CD14-positive monocyte (primary cell): ENCODE data around the gene GYG1. TPM values are rescaled to one million over a fixed set of nuclear protein-coding genes. Genes with fewer than 3 reads are reported as not detected.

Experiments
- DNase-seq, 3 donors: peaks; one replicate each; pipeline ENCODE4 v3.0.0-alpha.2; 2011 to 2022
- H2AFZ ChIP-seq: 2 replicates; pipeline ENCODE4 v1.6.0; 2012; ENCODE audit warnings: mild to moderate bottlenecking, low read depth, low read length, inconsistent platforms; ENCODE audit not compliant: insufficient read depth, poor library complexity, severe bottlenecking
- H3K27ac ChIP-seq, 2 donors: 1 replicate in 1 of 2; 2 replicates in 1 of 2; pipeline ENCODE4 v1.5.1; 2012 to 2013; ENCODE audit warnings: low read length in 2 of 2, control low read depth in 1 of 2, inconsistent platforms in 1 of 2, low read depth in 1 of 2, mild to moderate bottlenecking in 1 of 2
- H3K27me3 ChIP-seq, 2 donors: one replicate each; pipeline versions ENCODE4 v1.6.0 to v1.6.1; 2011 to 2013; ENCODE audit warnings: low read length in 2 of 2; ENCODE audit not compliant: control insufficient read depth in 2 of 2, insufficient read depth in 2 of 2
- H3K36me3 ChIP-seq, 2 donors: replicated peaks in 1 of 2; 1 replicate in 1 of 2; 2 replicates in 1 of 2; pipeline versions ENCODE4 v1.5.1 to v1.6.1; 2012 to 2013; ENCODE audit warnings: low read length in 2 of 2, control low read depth in 1 of 2, inconsistent platforms in 1 of 2, mild to moderate bottlenecking in 1 of 2; ENCODE audit not compliant: insufficient read depth in 2 of 2, control insufficient read depth in 1 of 2
- H3K4me1 ChIP-seq, 2 donors: 1 replicate in 1 of 2; 2 replicates in 1 of 2; pipeline versions ENCODE4 v1.5.1 to v1.6.1; 2012 to 2013; ENCODE audit warnings: low read length in 2 of 2, control low read depth in 1 of 2, inconsistent platforms in 1 of 2, mild to moderate bottlenecking in 1 of 2, moderate library complexity in 1 of 2; ENCODE audit not compliant: insufficient read depth in 2 of 2, control insufficient read depth in 1 of 2
- H3K4me2 ChIP-seq: replicated peaks from 2 replicates; pipeline ENCODE3; 2012; ENCODE audit warnings: low read length, moderate library complexity, mild to moderate bottlenecking; ENCODE audit not compliant: poor library complexity, severe bottlenecking; ENCODE audit errors: extremely low read depth
- H3K4me3 ChIP-seq, 3 experiments: fragments of 200-600 bp in 1 of 3; sonication (generic) in 1 of 3; replicated peaks in 1 of 3; 1 replicate in 2 of 3; 2 replicates in 1 of 3; pipeline ENCODE4 v1.5.1; 2011 to 2013; ENCODE audit warnings: low read length in 3 of 3, mild to moderate bottlenecking in 3 of 3, control low read depth in 2 of 3, low read depth in 2 of 3, inconsistent platforms in 1 of 3, moderate library complexity in 1 of 3
- H3K79me2 ChIP-seq: 2 replicates; pipeline ENCODE4 v1.6.0; 2012; ENCODE audit warnings: mild to moderate bottlenecking, control low read depth, inconsistent platforms, low read length, moderate library complexity; ENCODE audit not compliant: insufficient read depth
- H3K9ac ChIP-seq: 2 replicates; pipeline ENCODE4 v1.6.0; 2017; ENCODE audit warnings: low read length, mild to moderate bottlenecking; ENCODE audit not compliant: insufficient read depth, poor library complexity, severe bottlenecking
- H3K9me3 ChIP-seq, 2 donors: replicated peaks in 1 of 2; 1 replicate in 1 of 2; 2 replicates in 1 of 2; pipeline versions ENCODE4 v1.5.1 to v1.6.1; 2012 to 2013; ENCODE audit warnings: low read length in 2 of 2, control low read depth in 1 of 2; ENCODE audit not compliant: control insufficient read depth in 1 of 2, insufficient read depth in 1 of 2
- H4K20me1 ChIP-seq: 2 replicates; pipeline ENCODE4 v1.6.0; 2012; ENCODE audit warnings: mild to moderate bottlenecking, low read length, control low read depth, moderate library complexity; ENCODE audit not compliant: insufficient read depth
- H3K27ac Mint-ChIP-seq, 7 donors: one replicate each; pipeline ENCODE4 v1.8.0; 2020; ENCODE audit warnings: mild to moderate bottlenecking in 7 of 7, mixed read lengths in 7 of 7, moderate library complexity in 6 of 7, inconsistent platforms in 2 of 7
- H3K27me3 Mint-ChIP-seq, 3 donors: one replicate each; pipeline ENCODE4 v1.8.0; 2021 to 2022; ENCODE audit warnings: low read depth in 3 of 3, mild to moderate bottlenecking in 3 of 3, mixed read lengths in 3 of 3, moderate library complexity in 3 of 3, inconsistent platforms in 1 of 3
- H3K36me3 Mint-ChIP-seq, 2 donors: one replicate each; pipeline ENCODE4 v1.8.0; 2020; ENCODE audit warnings: mixed read lengths in 2 of 2, inconsistent platforms in 1 of 2, mild to moderate bottlenecking in 1 of 2
- H3K4me1 Mint-ChIP-seq: one replicate; pipeline ENCODE4 v1.8.0; 2020; ENCODE audit warnings: mild to moderate bottlenecking, mixed read lengths
- H3K4me3 Mint-ChIP-seq, 2 donors: one replicate each; pipeline ENCODE4 v1.8.0; 2020; ENCODE audit warnings: mild to moderate bottlenecking in 2 of 2, mixed read lengths in 2 of 2, moderate library complexity in 1 of 2
- H3K9me3 Mint-ChIP-seq, 7 donors: one replicate each; pipeline ENCODE4 v1.8.0; 2020 to 2022; ENCODE audit warnings: mixed read lengths in 7 of 7, mild to moderate bottlenecking in 6 of 7, moderate library complexity in 6 of 7, inconsistent platforms in 2 of 7
- WGBS: methylation state at CpG from one replicate; pipeline ENCODE4 v1.1.5; 2013; ENCODE audit warnings: missing lambda C conversion rate; ENCODE audit not compliant: insufficient coverage; 5-methylcytosine and 5-hydroxymethylcytosine counted together
- intact Hi-C, 2 donors: fragments of 100-400 bp; cut with micrococcal nuclease; formaldehyde crosslinking; loops; one replicate each; pipeline versions ENCODE4 v1.15.0 to v1.15.1; 2023
- polyA plus RNA-seq, 3 donors: library from polyadenylated mRNA; depleted of rRNA in 1 of 3; unstranded in 2 of 3; stranded (reverse) in 1 of 3; fragments of 300-500 nt in 2 of 3; fragments of >200 nt in 1 of 3; fragmentation: Illumina TruSeq in 2 of 3; gene quantifications; 1 replicate in 2 of 3; 2 replicates in 1 of 3; pipeline ENCODE4 v1.2.3, GENCODE V29; 2012 to 2021
- TF ChIP-seq, protein P1 (sequence below): fragments of 200-600 bp; IDR thresholded peaks from one replicate; pipeline ENCODE4 v1.8.0; 2022; ENCODE audit warnings: antibody characterized with exemption, mild to moderate bottlenecking

GYG1 gene
- polyA plus RNA-seq, 3 donors: 50.6 to 122 (median 121) TPM

DNA sequence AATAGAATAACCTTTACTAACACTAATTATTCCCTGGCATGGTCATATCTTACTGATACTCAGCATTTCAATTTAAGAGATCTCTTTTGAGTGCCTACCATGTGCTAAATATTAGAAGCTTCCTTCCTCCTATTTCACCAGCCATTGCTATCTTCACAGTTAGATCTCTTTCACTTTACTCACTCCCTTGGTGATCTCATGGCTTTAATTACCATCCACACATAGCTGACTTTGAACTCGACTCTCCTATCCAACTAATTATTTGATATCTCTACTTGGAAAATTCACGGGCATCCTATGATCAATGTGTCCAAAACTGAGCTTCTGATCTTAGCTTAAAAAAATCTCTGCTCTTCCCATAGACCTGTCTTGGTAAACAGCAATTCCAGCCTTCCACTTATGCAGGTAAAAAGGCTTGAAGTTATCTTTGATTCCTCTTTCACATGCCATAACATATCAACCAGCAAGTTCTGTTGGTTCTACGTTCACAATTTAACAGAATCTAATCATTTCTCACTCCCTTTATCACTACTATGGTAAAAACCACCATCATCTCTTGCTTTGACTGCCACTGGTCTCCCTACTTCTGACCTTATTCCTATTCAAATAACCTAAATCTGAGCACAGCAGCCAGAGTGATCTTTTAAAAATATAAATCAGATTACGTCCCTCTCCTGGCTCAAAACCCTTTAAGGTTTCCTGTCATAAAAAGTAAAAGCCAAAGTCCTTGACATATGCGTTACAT, 53.2 kb downstream of the GYG1 start:
- peaks cover 47 to 50% of the 10 kb centered on the region in 2 donors for H3K36me3 Mint-ChIP-seq
- intact Hi-C loops: no loop called here

DNA sequence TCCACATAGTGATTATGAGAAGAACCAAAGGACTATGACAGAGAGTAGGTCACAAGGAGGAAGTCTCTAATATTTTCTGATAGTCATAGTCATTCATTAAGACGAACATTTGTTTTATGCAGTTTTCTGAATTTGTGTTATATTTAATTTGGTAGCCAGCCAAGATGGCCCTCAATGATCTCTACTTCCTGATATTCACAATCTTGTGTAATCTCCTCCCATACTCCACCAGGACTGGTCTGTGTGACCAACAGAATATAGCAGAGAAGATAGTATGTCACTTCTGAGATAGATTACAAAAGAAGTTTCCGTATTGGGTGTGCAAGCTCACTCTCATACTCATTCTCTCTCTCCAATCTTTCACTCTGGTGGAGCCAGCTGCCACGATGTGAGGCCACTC, 64.2 kb downstream of the GYG1 start:
- Mint-ChIP-seq H3K27ac (no peak overlapping the region), H3K9me3 (peaks cover 0 to 11% (median 2%) of the 10 kb centered on the region in 7 donors), H3K4me3 (no peak overlapping the region), H3K36me3 (peaks cover 59 to 76% of the 10 kb centered on the region in 2 donors), H3K4me1 (no peaks in the 10 kb centered on the region), H3K27me3 (no peaks in the 10 kb centered on the region)
- DNase-seq: no peak
- H3K4me1 ChIP-seq: no peaks in the 10 kb centered on the region
- H3K9ac ChIP-seq: no peak overlapping the region
- TF ChIP-seq, protein P1, sequence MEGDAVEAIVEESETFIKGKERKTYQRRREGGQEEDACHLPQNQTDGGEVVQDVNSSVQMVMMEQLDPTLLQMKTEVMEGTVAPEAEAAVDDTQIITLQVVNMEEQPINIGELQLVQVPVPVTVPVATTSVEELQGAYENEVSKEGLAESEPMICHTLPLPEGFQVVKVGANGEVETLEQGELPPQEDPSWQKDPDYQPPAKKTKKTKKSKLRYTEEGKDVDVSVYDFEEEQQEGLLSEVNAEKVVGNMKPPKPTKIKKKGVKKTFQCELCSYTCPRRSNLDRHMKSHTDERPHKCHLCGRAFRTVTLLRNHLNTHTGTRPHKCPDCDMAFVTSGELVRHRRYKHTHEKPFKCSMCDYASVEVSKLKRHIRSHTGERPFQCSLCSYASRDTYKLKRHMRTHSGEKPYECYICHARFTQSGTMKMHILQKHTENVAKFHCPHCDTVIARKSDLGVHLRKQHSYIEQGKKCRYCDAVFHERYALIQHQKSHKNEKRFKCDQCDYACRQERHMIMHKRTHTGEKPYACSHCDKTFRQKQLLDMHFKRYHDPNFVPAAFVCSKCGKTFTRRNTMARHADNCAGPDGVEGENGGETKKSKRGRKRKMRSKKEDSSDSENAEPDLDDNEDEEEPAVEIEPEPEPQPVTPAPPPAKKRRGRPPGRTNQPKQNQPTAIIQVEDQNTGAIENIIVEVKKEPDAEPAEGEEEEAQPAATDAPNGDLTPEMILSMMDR: no peak
- no peaks in the 10 kb centered on the region for H4K20me1 ChIP-seq
- no peak overlapping the region for H3K27ac ChIP-seq
- H3K36me3 ChIP-seq: peaks cover 33 to 77% of the 10 kb centered on the region in 2 donors
- no peaks in the 10 kb centered on the region for H3K27me3 ChIP-seq
- H3K9me3 ChIP-seq: peaks cover 0 to 3% of the 10 kb centered on the region in 2 donors
- H3K4me3 ChIP-seq: no peak overlapping the region
- intact Hi-C loops: no loop called here
- H2AFZ ChIP-seq: no peak overlapping the region
- no peaks in the 10 kb centered on the region for H3K79me2 ChIP-seq
- H3K4me2 ChIP-seq: no peak overlapping the region
- WGBS: no CpG with 5 or more reads among the region's 3 CpGs

More for the DNA sequence above, 53.2 kb downstream of the GYG1 start:
- DNase-seq: no peak
- no peak overlapping the region for H3K4me2 ChIP-seq
- Mint-ChIP-seq H3K27ac (no peak overlapping the region), H3K27me3 (no peaks in the 10 kb centered on the region), H3K4me1 (peaks cover 7% of the 10 kb centered on the region), H3K4me3 (no peak overlapping the region), H3K9me3 (no peaks in the 10 kb centered on the region)
- H4K20me1 ChIP-seq: no peaks in the 10 kb centered on the region
- no peak overlapping the region for H3K27ac ChIP-seq
- TF ChIP-seq, protein P1: no peak
- 98% methylated on average over 4 of the region's 5 CpGs for WGBS
- no peaks in the 10 kb centered on the region for H3K4me1 ChIP-seq
- H3K9me3 ChIP-seq: no peaks in the 10 kb centered on the region
- no peaks in the 10 kb centered on the region for H3K27me3 ChIP-seq
- H3K4me3 ChIP-seq: no peak overlapping the region
- peaks cover 26 to 52% of the 10 kb centered on the region in 2 donors for H3K36me3 ChIP-seq
- no peaks in the 10 kb centered on the region for H3K79me2 ChIP-seq
- H3K9ac ChIP-seq: no peak overlapping the region
- no peak overlapping the region for H2AFZ ChIP-seq
